GM18526 (cell line): ENCODE measurements around the gene LHX1.

ENCODE experiments used
- POLR2A ChIP-seq: IDR thresholded peaks from 3 replicates; pipeline ENCODE4 v1.6.1; 2011; ENCODE audit not compliant: insufficient read length; ENCODE audit errors: extremely low read depth

LHX1 gene

GRCh38 chr17:36913132-36913531 is 24.1 kb upstream of the LHX1 start:
- TF ChIP-seq POLR2A = no peak

- no peak for TF ChIP-seq POLR2A
These were observed 19.0 kb upstream of the LHX1 start for GRCh38 chr17:36918211-36918691.

- TF ChIP-seq POLR2A = no peak
These were observed 17.8 kb upstream of the LHX1 start for GRCh38 chr17:36919407-36919968.

GRCh38 chr17:36920032-36921005 is 17.0 kb upstream of the LHX1 start:
- no peak for TF ChIP-seq POLR2A

- TF ChIP-seq POLR2A = no peak
These were observed 16.0 kb upstream of the LHX1 start for GRCh38 chr17:36921095-36921851.

- TF ChIP-seq POLR2A = no peak
These were observed 15.1 kb upstream of the LHX1 start for GRCh38 chr17:36922175-36922574.

GRCh38 chr17:36923814-36924221 is 13.5 kb upstream of the LHX1 start:
- TF ChIP-seq POLR2A = no peak

GRCh38 chr17:36926226-36926625 is 11.0 kb upstream of the LHX1 start:
- no peak for TF ChIP-seq POLR2A

- no peak for TF ChIP-seq POLR2A
These were observed 10.6 kb upstream of the LHX1 start for GRCh38 chr17:36926701-36927100.

- no peak for TF ChIP-seq POLR2A
These were observed 8.6 kb upstream of the LHX1 start for GRCh38 chr17:36928471-36929345.

GRCh38 chr17:36929851-36930582 is 7.3 kb upstream of the LHX1 start:
- TF ChIP-seq POLR2A = no peak

- TF ChIP-seq POLR2A = no peak
These were observed 6.7 kb upstream of the LHX1 start for GRCh38 chr17:36930583-36930900.

GRCh38 chr17:36931096-36931696 is 6.1 kb upstream of the LHX1 start:
- no peak for TF ChIP-seq POLR2A
